Neural crest cell (in vitro differentiated cells): ENCODE results near the gene SHB. TPM values are rescaled to one million over a fixed set of nuclear protein-coding genes. Genes with fewer than 3 reads are reported as not detected.
A peak's percentile ranks its signal among the peaks of the same experiment; 100 is the strongest.

Experiments
- DNase-seq: peaks from one replicate; pipeline ENCODE4 v3.0.0; 2021; ENCODE audit warnings: low read depth, mixed read lengths, low spot score
- H3K27ac Mint-ChIP-seq: one replicate; pipeline ENCODE4 v1.8.0; 2021; ENCODE audit warnings: mild to moderate bottlenecking, mixed read lengths; ENCODE audit not compliant: unreplicated experiment
- H3K27me3 Mint-ChIP-seq: 2 replicates; pipeline ENCODE4 v1.8.0; 2021; ENCODE audit warnings: low read depth, mild to moderate bottlenecking, mixed read lengths
- H3K36me3 Mint-ChIP-seq: 2 replicates; pipeline ENCODE4 v1.8.0; 2021; ENCODE audit warnings: low read depth, mild to moderate bottlenecking, mixed read lengths
- H3K4me1 Mint-ChIP-seq: 2 replicates; pipeline ENCODE4 v1.8.0; 2021; ENCODE audit warnings: mixed read lengths
- H3K4me3 Mint-ChIP-seq: one replicate; pipeline ENCODE4 v1.8.0; 2021; ENCODE audit warnings: mild to moderate bottlenecking, mixed read lengths
- H3K9me3 Mint-ChIP-seq: 2 replicates; pipeline ENCODE4 v1.8.0; 2021; ENCODE audit warnings: mixed read lengths
- total RNA-seq: library from RNA; stranded (reverse); gene quantifications from 2 replicates; pipeline ENCODE4 v1.2.1, GENCODE V29; 2021
- TF ChIP-seq, protein P1 (sequence below): fragments of 200-600 bp; sonication (generic); conservative IDR thresholded peaks from 2 replicates; pipeline ENCODE4 v1.5.0; 2021; ENCODE audit warnings: antibody characterized with exemption, mild to moderate bottlenecking

Gene SHB
- total RNA-seq, 1 donor from 2014 or later: 4.6 TPM

DNA sequence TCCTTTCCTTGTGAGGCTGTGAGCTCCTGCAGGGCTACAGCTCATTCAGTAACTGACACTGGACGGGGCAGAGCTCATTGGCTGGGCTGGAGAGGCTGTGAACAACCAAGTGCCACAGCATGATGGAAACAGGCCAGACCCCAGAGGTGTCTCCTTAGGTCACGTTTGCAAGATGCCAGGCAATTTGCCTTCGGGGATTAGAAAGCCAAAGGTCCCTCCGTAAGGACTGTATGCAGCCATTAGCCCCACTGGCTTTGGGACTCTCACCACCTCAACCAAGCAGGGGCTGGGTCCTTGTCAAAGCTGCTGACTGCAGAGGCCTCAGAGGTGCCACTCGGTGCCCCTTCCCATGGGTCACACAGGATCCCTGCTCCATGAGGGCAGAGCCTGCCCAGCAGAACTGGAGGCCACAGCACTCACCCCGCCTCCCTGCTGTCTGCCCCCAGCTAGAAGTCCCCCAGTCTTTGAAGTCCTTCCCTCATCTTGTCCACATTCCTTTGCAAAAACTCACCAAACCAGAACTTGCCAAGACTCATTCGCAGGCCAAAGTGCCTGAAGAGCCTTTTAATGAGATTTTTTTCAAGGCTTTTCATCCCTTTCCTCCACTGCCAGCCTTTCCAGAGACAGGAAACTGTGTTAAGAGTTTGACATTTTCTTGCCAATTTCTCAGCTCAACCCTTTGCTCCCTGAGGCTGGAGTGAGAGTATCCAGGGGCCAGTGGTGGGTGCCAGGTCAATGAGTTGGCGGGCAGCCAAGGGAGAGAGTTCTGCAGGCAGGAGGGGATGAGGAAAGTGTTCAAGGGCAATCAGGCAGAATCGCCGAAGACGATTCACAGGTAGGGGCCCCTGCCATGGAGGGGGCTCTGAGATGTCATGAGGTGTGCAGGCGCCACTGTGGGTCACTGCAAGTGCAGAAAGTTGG is 125.4 kb downstream of the SHB start:
- Mint-ChIP-seq H3K36me3 (no peaks in the 10 kb centered on the region), H3K27me3 (peaks cover 4% of the 10 kb centered on the region), H3K4me1 (peaks cover 12% of the 10 kb centered on the region), H3K27ac (no peak overlapping the region), H3K9me3 (no peaks in the 10 kb centered on the region), H3K4me3 (no peak overlapping the region)
- no peak for DNase-seq
- TF ChIP-seq, protein P1, sequence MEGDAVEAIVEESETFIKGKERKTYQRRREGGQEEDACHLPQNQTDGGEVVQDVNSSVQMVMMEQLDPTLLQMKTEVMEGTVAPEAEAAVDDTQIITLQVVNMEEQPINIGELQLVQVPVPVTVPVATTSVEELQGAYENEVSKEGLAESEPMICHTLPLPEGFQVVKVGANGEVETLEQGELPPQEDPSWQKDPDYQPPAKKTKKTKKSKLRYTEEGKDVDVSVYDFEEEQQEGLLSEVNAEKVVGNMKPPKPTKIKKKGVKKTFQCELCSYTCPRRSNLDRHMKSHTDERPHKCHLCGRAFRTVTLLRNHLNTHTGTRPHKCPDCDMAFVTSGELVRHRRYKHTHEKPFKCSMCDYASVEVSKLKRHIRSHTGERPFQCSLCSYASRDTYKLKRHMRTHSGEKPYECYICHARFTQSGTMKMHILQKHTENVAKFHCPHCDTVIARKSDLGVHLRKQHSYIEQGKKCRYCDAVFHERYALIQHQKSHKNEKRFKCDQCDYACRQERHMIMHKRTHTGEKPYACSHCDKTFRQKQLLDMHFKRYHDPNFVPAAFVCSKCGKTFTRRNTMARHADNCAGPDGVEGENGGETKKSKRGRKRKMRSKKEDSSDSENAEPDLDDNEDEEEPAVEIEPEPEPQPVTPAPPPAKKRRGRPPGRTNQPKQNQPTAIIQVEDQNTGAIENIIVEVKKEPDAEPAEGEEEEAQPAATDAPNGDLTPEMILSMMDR: no peak

DNA sequence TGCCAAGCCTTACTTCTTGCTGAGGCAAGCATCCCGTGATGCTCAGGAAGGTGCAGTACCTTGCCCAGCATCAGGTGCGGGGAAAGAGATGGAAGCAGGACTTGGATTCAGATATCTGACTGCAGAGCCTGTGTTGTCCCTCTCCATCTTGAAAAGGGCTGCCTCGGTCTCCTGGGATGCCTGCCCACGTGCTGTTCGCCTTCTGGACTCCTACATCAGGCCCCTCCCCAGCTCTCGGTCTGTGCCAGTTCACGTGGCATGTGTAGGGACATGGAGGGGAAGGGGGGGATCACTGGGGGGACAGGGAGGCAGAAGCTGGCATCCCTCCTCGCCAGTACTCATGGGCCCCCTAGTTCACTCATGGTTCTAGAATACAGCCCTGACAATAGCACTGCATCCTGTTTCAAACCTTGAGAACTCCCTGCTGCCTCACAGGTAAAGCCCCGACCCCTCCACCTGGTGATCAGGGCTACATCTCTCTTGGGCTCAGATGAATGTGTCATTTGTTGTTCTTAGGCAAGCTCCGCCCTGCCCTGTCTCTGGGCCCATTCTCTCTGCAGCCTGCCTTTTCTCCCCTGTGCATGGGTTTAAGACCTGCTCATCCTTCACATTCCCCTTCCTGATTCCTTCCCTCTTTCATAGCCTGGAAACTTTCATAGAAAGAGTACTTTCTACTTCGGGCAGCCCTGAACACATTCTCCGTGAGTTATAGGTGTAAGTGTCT is 126.2 kb downstream of the SHB start:
- Mint-ChIP-seq H3K27ac (no peak overlapping the region), H3K4me3 (no peak overlapping the region), H3K27me3 (peaks cover 4% of the 10 kb centered on the region), H3K4me1 (peaks cover 20% of the 10 kb centered on the region), H3K9me3 (no peaks in the 10 kb centered on the region), H3K36me3 (no peaks in the 10 kb centered on the region)
- TF ChIP-seq, protein P1: no peak
- DNase-seq: no peak

DNA sequence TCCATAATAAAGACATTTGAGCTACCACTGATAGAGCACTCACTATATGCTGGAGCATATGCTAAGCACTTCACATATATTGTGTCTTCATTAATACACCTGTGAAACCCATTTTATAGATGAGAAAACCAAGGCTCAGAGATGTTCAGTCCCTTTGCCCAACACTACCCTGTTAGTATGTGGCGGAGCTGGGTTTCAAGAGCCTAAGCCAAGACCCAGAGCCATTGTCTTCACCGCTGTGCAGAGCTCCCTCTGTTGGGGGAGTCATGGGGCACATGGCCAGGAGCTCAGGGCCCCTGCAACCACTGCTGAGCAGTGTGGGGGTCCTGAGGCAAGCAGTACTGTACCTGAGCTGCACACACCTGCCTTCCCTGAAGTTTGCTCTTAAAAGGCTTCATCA is 127.8 kb downstream of the SHB start:
- H3K9me3 Mint-ChIP-seq: no peaks in the 10 kb centered on the region
- H3K4me1 Mint-ChIP-seq: peaks cover 31% of the 10 kb centered on the region
- H3K27ac Mint-ChIP-seq: no peak overlapping the region
- TF ChIP-seq, protein P1: no peak
- DNase-seq: no peak
- no peaks in the 10 kb centered on the region for H3K36me3 Mint-ChIP-seq
- no peak overlapping the region for H3K4me3 Mint-ChIP-seq
- H3K27me3 Mint-ChIP-seq: peaks cover 4% of the 10 kb centered on the region

DNA sequence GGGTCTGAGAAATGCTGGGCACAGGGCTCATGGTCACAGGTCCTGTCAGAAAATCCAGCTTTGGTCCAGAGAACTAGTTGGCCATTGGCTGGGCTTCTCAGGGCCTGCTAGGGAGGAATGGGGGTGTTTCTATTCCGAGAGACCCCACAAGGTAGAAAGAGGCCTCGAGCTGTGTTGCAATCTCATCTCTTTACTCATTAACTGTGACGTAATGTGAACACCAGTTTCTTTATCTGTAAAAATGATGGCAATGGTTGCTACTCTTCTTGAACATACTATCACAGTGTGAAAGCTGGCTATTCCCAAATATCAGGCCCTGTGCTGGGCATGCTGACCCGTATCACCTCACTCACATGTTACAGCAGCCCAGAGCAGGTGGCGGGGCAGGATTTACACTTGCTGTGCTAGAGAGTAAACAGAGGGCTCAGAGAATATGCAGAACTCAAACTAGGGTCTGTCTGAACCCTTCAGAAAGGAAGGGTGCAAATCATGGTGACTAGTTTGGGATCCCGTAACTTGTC is 129.4 kb downstream of the SHB start:
- Mint-ChIP-seq H3K36me3 (no peaks in the 10 kb centered on the region), H3K4me3 (no peak overlapping the region), H3K27ac (no peak overlapping the region), H3K27me3 (peaks cover 4% of the 10 kb centered on the region), H3K9me3 (no peaks in the 10 kb centered on the region), H3K4me1 (peaks cover 34% of the 10 kb centered on the region)
- TF ChIP-seq, protein P1: no peak
- DNase-seq: no peak

DNA sequence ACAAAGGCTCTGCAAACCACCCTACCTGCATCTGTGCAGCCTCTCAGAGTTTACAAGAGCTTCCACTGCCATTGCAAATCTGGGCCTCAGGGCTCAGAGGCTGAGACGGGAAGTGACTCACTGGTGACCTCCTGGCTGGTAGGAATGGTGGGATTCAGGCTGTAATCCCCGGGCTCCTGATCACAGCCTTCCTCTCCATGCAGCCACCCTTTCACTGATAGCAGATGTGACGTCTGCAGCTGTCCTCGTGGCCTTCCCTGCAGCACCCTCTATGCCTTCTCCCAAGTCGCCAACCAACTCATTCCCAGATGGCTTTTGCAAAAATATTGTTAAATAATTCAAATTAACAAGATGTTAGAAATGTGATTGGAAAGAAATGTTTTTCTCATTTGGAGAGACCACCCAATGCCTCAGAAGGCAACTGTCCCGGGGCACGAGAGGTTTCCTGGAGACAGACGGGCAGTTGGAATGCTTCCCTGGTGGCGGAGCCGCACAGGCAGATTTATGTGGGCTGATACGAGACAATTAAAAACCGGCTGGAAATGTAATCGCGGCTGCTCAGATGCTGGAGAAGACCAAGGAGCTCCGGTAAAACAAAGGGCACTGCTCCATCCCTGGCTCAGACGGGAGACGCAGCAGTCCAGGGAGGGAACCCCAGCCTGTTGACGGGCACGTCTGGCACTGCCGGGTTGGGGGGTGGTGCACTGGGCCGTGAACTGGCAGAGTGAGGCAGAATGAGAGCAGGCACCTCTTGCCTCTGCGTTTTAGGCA is 130.7 kb downstream of the SHB start:
- Mint-ChIP-seq H3K4me1 (peaks cover 39% of the 10 kb centered on the region), H3K9me3 (no peaks in the 10 kb centered on the region), H3K4me3 (peak overlapping the region; percentile 39), H3K27me3 (peaks cover 4% of the 10 kb centered on the region), H3K27ac (peak overlapping the region; percentile 64), H3K36me3 (no peaks in the 10 kb centered on the region)
- no peak for DNase-seq
- TF ChIP-seq, protein P1: no peak
